ENCODE measurements around the gene TMEM200B.
"Not testable (repeated sequence)": the region's sequence is repeated elsewhere in the genome, so short reads cannot be mapped to it uniquely, and the experiment has no call there.

The TMEM200B gene

DNA sequence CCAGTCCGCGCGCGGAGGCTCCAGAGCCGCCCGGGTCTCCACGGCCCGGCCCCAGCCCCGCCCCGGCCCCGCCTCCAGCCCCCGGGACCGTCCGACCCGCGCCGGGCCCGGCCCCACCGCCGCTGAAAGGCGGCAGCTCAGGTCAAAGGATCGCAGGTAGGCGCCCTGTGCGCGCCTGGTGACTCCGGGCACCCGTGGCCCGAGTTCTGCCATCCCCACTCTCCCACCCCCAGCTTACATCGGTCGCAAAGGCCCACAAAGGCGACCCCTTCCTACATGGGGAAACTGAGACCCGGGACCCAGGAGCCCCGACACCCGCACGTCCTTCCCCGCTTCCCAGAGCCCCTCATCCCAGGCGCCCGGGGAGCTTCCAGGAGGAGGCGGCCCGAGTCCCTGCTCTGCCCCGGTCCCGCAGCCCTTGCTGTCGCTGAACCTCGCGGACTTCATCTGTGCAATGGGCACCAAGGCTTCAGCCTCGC lies at the start of gene TMEM200B:
TMEM200B (minus strand) TSS at position 17 of the 479 bp plus-strand sequence. CDS start 2,075 bp downstream, outside the sequence.
- no peak for DNase-seq

DNA sequence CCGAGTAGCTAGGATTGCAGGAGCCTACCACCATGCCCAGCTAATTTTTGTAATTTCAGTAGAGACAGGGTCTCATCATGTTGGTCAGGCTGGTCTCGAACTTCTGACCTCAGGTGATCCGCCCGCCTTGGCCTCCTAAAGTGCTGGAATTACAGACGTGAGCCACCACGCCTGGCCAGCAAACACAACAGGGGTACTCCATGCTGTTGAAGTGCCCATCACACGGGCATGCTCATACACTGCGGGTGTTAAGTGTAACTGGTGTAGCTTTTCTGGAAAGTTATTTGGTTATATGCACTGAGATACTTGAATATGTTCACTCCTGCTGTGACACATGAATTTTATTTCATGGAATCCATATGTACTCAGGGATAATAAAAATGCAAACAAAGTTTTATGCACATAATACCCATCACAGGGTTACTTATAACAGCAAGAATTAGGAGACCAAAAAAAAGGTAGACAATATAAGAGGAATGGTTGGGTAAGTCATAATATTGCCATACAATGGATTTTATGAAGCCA lies 48.8 kb upstream of the TMEM200B start:
- no peak for DNase-seq

DNA sequence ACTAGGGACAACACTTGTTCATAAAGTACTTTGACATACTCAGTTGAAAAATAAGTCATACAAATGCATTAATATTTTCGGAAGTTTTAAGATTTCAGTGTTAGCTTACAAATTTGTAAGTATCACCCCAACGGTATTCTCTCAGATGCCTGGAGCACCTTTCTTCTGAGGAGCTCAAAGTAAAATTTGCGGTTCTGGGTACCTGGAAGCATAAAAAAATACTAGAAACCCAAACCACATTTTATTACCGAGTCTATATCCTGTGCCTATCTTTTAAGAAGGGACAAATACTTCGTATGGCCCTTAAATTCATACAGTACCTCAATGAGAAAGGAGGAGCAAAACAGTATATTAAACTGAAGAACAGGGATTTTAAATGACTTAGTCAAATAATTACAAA lies 47.8 kb upstream of the TMEM200B start:
- DNase-seq: no peak

- DNase-seq: no peak
Measured at GRCh38 chr1:29171089-29171488, 47.4 kb upstream of the TMEM200B start.

GRCh38 chr1:29169976-29170375 lies 46.3 kb upstream of the TMEM200B start:
- no peak for DNase-seq

DNA sequence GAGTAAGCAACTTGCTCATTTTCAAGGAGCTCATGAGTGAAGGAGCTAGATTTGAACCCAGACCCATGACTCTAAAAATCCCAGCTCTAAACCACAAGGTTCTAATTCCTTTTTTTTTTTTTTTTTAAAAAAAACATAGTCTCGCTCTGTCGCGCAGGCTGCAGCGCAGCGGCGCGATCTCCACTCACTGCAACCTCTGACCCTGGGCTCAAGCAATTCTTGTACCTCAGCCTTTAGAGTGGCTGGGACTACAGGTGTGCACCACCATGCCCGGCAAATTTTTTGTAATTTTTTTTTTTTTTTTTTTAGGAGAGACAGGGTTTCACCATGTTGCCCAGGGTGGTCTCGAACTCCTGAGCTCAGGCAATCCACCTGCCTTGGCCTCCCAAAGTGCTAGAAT lies 44.2 kb upstream of the TMEM200B start:
- DNase-seq: no peak

DNA sequence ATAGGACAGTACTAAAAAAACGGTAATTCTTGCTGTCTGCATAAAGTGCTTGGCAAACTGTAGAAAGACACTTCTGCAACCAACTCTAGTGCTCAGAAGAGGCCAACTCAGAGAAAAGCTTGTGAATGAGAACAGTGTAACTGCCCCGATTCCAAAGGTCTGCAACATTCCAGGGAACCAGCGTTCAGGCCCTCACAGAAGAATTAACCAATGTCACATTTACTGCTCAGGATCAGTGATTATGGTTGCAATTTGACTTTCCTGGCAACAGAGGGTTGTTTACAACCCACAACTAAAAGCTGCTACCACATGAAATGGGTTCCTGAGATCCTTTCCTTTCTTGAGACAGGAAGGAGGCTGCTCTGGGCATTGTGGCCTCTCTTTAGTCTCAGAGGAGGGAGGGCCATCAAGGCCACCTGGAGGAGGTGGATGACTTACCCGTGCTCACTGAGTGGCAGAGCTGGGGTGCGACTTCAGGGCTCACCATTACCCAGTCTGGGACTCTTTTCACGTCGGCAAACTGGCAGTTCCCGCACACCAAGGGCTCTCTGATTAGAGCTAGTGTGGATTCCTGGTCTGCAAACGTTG lies 42.7 kb upstream of the TMEM200B start:
- no peak for DNase-seq

DNA sequence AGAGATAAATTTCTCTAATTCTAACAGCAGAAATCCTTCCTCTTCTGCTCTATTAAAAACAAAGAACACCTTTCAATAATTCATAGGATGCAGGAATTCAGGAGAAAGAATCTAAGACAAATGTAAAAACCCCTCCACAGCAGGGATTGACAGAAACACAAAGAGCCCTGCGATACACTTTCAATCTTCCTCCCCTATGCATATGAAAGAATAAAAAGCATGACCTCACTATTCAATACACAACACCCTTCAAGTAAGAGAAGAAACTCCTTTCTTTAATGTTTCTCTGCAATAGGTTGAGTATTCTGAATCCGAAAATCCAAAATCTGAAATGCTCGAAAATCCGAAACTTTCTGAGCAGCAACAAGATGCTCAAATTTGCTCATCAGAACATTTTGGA lies 40.9 kb upstream of the TMEM200B start:
- no peak for DNase-seq

DNA sequence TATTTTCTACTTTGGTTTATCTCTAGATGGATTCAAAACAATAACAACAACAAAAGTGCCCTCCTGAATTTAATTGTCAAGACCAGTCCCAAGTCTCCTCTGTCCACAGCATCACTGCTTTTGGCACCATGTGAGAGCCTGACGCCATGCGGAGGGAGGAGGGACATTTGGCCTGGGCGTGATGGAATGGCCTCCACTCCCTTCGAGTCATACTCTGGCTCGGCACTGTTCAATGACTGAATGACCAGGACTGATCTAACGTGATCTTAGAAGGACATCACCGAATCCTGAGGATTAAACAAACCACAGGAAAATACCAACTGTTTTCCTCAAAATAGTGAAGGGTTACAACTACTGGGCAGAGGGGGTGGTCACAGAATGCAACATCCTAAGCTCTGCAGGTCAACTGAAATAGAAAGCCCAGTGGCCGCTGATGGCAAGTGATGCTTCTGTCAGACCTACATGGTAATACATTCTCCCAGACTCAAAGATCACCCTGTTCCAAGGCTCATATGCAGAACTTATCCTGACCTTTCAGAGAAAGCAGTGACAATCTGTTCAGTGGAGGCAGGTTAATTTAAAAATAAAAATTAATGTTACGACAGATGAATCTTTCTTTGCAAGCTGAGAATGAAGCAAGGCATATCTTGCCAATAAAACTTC lies 38.9 kb upstream of the TMEM200B start:
- no peak for DNase-seq

DNA sequence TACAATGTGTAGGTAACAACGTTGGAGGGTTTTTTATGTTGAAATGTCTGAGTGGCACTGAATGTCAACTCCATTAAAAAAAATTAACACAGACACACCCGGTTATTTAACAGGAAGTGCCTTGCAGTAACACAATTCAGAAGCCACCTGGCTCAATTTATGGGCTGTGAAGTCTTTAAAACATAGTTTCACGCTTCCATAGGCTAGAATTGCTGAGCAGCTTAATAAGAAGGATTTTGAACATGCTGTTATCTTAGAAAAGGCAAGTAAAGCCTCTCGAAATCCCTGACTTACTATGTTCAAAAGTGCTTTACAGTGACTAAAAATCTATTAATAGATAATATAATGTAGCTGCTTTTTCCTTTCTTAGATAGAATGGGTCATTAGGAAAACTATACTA lies 38.3 kb upstream of the TMEM200B start:
- no peak for DNase-seq

GRCh38 chr1:29159773-29160172 lies 36.1 kb upstream of the TMEM200B start:
- DNase-seq: no peak

DNA sequence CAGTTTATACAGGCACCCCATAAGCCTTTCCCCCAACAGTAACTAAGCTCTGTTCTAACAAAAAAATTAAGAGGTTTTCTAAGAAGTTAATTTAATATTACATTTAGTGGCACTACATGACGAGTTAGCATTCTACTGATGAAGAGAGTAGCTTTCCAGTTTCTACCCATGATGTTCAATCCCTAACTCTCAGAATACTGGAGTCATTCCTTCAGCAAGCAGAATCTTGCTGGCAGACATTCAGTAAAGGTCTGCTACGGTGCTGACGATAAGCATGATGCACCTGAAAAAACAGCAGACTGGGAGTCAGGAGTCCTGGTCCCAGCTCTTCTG lies 33.5 kb upstream of the TMEM200B start:
- DNase-seq: no peak

- DNase-seq: no peak
Measured at GRCh38 chr1:29156543-29157268, 33.0 kb upstream of the TMEM200B start.

GRCh38 chr1:29152046-29152805 lies 28.5 kb upstream of the TMEM200B start:
- DNase-seq: no peak

DNA sequence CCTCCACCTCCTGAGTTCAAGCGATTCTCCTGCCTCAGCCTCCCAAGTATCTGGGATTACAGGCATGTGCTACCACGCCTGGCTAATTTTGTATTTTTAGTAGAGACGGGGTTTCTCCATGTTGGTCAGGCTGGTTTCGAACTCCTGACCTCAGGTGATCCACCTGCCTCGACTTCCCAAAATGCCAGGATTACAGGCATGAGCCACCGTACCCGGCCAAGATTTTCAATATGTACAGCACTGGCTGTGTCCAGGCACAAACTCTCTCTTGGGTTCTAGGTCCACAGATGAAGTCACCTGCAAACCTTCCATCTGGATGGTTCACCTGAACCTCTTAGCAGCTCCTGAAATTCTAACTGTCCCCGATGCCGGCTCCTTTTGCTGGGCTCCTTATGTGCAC lies 26.6 kb upstream of the TMEM200B start:
- not testable (repeated sequence) for DNase-seq

GRCh38 chr1:29148656-29149491 lies 25.2 kb upstream of the TMEM200B start:
- DNase-seq: no peak

DNA sequence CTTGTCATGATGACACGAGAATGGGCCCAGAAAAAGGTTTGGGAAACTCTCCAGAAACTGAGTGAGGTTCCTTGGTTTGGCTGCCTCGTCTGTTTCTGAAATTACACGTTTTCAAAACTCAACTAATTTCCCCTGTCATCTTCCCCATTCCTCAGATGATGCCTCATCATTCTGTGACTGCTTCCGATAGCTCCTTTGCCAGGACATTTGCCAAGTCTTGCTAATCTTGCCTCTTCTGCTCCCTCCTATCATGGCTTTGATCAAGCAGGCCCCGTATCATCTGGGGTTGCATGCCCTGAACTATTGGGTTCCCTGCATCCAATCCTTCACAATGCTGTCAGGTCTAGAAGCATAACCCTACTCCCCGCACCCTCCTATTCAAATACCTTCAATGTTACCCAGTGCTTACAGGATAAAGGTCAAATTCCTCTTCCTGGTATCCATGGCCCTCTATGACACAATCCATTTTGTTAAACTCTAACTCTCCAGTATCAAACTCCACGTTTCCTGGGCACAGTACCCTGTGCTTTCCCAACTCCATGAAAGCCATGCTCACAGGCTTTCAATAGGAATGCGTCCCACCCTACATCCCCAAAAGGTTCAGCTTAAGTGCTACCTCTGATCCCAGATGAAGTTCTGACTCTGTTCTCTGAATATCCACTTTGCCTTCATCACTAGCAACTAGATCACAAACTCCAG lies 22.2 kb upstream of the TMEM200B start:
- no peak for DNase-seq

DNA sequence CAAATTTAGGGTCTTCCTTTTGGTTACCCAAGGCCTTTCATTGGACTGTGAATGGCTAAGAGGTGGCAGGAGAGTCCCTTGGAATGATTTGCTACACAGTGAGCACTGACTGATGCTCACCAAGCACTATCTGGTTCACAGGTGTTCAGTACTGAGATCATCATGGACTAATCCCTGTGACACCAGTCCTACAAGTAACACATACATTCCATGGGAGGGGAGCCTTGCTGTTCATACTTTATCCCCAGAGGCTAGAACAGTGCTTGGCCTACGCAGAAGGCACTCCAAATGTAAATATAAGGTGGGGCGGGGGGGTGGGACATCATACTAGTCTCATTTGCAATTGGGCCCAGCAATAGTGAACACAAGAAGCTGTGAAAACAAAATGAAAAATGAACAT lies 20.5 kb upstream of the TMEM200B start:
- no peak for DNase-seq

- DNase-seq: no peak
Measured at GRCh38 chr1:29142714-29143113, 19.0 kb upstream of the TMEM200B start.

- no peak for DNase-seq
Measured at GRCh38 chr1:29136391-29136915, 12.8 kb upstream of the TMEM200B start.

DNA sequence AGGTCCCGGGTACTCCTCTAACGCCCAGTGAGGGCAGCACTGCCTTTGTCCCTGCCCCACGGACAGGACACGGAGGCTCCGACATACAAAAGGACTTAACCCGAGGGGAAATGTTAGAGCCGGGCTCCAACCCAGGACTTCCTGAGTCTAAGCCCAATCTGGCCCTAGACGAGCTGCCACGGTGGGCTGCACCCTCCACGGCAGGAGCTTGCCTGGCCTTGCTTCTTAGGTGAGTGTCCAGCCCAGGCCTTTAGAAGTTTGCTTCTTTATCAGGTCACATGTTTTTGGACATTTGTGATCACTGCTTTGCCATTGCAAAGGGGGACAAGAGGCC lies 11.0 kb upstream of the TMEM200B start:
- DNase-seq: no peak

Measured in activated CD4-positive, alpha-beta T cell treated with anti-CD3 and anti-CD28 coated beads for 4 hours (primary cell).